Nephron progenitor cell (in vitro differentiated cells): ENCODE results near the gene MSI2.

Experiments
- DNase-seq: peaks from one replicate; pipeline ENCODE4 v3.0.0; 2021
- H3K27ac Mint-ChIP-seq: 2 replicates; pipeline ENCODE4 v1.8.0; 2021; ENCODE audit warnings: mild to moderate bottlenecking, moderate library complexity, mixed read lengths
- H3K27me3 Mint-ChIP-seq: 2 replicates; pipeline ENCODE4 v1.8.0; 2021; ENCODE audit warnings: mild to moderate bottlenecking, low read depth, mixed read lengths; ENCODE audit not compliant: poor library complexity
- H3K36me3 Mint-ChIP-seq: 2 replicates; pipeline ENCODE4 v1.8.0; 2021; ENCODE audit warnings: low read depth, mixed read lengths
- H3K4me1 Mint-ChIP-seq: 2 replicates; pipeline ENCODE4 v1.8.0; 2021; ENCODE audit warnings: mixed read lengths
- H3K4me3 Mint-ChIP-seq: 2 replicates; pipeline ENCODE4 v1.8.0; 2021; ENCODE audit warnings: mild to moderate bottlenecking, moderate library complexity, mixed read lengths
- H3K9me3 Mint-ChIP-seq: 2 replicates; pipeline ENCODE4 v1.8.0; 2021; ENCODE audit warnings: mild to moderate bottlenecking, moderate library complexity, mixed read lengths
- CTCF ChIP-seq: fragments of 200-600 bp; sonication (generic); IDR thresholded peaks from 2 replicates; pipeline ENCODE4 v1.5.0; 2021; ENCODE audit warnings: antibody characterized with exemption

MSI2 gene

GRCh38 chr17:57707892-57708291, 451.6 kb downstream of the MSI2 start:
- peaks cover 50% of the 10 kb centered on the region for H3K4me1 Mint-ChIP-seq
- peaks cover 5% of the 10 kb centered on the region for H3K9me3 Mint-ChIP-seq
- peak overlapping the region; percentile 67 for H3K4me3 Mint-ChIP-seq
- H3K27me3 Mint-ChIP-seq = peaks cover 4% of the 10 kb centered on the region
- peak overlapping the region; percentile 97 for H3K27ac Mint-ChIP-seq
- H3K36me3 Mint-ChIP-seq = peaks cover 12% of the 10 kb centered on the region
- peak; percentile 59 for DNase-seq
- no peak for TF ChIP-seq CTCF

GRCh38 chr17:57708410-57708809, 452.1 kb downstream of the MSI2 start:
- TF ChIP-seq CTCF = no peak
- DNase-seq = no peak
- Mint-ChIP-seq H3K27me3 (peaks cover 7% of the 10 kb centered on the region), H3K36me3 (peaks cover 12% of the 10 kb centered on the region), H3K4me3 (peak overlapping the region; percentile 67), H3K9me3 (peaks cover 5% of the 10 kb centered on the region), H3K4me1 (peaks cover 50% of the 10 kb centered on the region), H3K27ac (peak overlapping the region; percentile 97)

DNA sequence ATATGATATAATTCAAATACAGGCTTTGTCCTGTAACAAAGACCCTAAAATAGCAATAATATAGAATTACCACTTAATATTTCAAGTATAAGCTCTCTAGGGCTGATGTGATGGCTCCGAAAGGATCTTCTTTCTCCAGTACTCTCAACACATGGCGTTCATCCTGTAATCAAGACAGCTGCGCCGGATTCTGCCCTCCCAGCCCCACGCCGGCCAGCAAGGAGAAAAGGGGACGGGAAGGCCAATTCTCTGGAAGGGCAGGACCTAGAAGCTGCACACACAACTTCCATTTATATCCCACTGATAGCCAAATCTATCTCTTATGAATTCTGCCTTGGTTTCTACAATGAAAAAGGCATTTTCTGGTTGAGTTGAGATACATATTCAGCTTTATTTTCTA, 456.8 kb downstream of the MSI2 start:
- peaks cover 25% of the 10 kb centered on the region for H3K27me3 Mint-ChIP-seq
- H3K4me1 Mint-ChIP-seq = peaks cover 19% of the 10 kb centered on the region
- no peak for TF ChIP-seq CTCF
- peaks cover 5% of the 10 kb centered on the region for H3K9me3 Mint-ChIP-seq
- peaks cover 12% of the 10 kb centered on the region for H3K36me3 Mint-ChIP-seq
- no peak overlapping the region for H3K4me3 Mint-ChIP-seq
- DNase-seq = no peak
- no peak overlapping the region for H3K27ac Mint-ChIP-seq

DNA sequence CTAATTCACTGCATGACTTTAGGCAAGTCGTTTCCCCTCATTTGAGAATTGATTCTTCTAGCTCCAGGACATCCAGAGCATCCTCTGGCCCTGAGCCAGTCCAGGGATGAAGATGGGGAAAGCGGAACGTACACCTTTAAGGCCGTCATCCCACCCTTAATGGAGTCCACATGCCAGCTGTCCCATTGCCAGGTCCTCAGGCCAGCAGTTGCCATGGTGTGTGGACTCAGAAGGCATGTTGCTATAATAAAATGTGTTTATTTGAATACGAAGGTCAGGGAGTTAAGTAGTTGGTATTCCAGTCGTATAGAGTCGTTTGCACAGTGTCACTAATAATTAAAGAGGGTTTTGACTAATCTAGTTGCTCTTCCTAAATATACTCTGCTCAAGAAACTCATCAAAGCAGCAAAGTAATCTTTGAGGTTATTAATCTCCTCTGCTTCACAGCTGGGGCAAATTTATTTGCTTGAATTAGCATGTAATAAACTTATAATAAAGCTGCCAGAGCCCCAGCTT, 458.4 kb downstream of the MSI2 start:
- Mint-ChIP-seq H3K4me1 (peaks cover 7% of the 10 kb centered on the region), H3K36me3 (peaks cover 12% of the 10 kb centered on the region), H3K4me3 (no peak overlapping the region), H3K9me3 (peaks cover 5% of the 10 kb centered on the region), H3K27ac (no peak overlapping the region), H3K27me3 (peaks cover 33% of the 10 kb centered on the region)
- no peak for TF ChIP-seq CTCF
- no peak for DNase-seq

- Mint-ChIP-seq H3K27ac (no peak overlapping the region), H3K4me1 (no peaks in the 10 kb centered on the region), H3K4me3 (no peak overlapping the region), H3K36me3 (peaks cover 9% of the 10 kb centered on the region), H3K9me3 (peaks cover under 1% of the 10 kb centered on the region), H3K27me3 (peaks cover 40% of the 10 kb centered on the region)
- DNase-seq = no peak
- no peak for TF ChIP-seq CTCF
Observed at GRCh38 chr17:57715981-57716380, 459.7 kb downstream of the MSI2 start.

DNA sequence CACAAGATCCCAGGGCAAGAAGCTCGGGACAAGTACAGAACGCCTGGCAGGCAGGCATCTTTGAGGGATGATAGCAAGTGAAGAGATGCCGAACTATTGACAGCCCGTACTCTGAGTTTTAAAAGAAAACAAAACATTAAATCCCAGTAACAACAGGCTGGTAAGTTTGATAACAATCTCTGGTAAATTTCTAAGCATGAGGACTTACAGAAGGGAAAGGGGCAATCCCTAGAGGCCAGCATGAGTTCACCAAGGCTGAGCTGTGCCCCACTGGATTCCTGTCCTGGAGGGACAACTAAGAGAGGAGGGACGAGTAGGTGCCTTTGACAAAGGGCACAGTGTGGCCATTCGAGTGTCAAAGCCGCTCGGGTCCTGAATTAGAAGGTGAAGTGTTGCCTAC, 462.6 kb downstream of the MSI2 start:
- DNase-seq = no peak
- Mint-ChIP-seq H3K27ac (no peak overlapping the region), H3K4me1 (peaks cover 25% of the 10 kb centered on the region), H3K4me3 (no peak overlapping the region), H3K27me3 (peaks cover 33% of the 10 kb centered on the region), H3K9me3 (no peaks in the 10 kb centered on the region), H3K36me3 (no peaks in the 10 kb centered on the region)
- no peak for TF ChIP-seq CTCF
